ENCODE results near the gene ANAPC7.
"Not testable (repeated sequence)": the region's sequence is repeated elsewhere in the genome, so short reads cannot be mapped to it uniquely, and the experiment has no call there.

The ANAPC7 gene

DNA sequence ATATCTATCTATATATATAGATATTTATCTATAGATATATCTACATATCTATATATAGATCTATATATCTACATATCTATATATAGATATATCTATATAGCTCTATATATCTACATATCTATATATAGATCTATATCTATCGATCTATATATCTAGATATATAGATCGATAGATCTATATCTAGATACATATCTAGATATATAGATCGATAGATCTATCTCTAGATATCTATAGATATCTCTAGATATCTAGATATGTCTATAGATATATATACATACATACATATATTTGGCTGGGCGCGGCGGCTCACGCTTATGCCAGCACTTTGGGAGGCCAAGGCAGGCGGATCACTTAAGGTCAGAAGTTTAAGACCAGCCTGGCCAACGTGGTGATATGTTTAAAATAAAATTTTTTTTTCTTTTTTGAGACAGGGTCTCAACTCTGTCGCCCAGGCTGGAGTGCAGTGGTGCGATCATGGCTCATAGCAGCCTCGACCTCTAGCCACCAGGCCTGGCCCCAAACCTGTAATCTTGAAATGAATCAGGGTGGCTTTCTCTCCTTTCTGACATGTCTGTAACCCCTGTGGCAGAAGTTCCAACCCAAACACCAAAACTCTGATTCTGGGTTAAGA is 28.6 kb upstream of the ANAPC7 start:
- no peak for TF ChIP-seq CTCF (IDR thresholded peaks at IDR 0.05; ENCODE audit: low read depth, low read length, missing control alignments)
- no peak for DNase-seq (ENCODE audit: low read depth)
- peak overlapping the region; percentile 39 for H3K4me3 ChIP-seq (ENCODE audit: low read depth, low read length)
- in situ Hi-C loops (cut with HindIII; ENCODE audit: low sequenced_read_pairs): no loop called here

DNA sequence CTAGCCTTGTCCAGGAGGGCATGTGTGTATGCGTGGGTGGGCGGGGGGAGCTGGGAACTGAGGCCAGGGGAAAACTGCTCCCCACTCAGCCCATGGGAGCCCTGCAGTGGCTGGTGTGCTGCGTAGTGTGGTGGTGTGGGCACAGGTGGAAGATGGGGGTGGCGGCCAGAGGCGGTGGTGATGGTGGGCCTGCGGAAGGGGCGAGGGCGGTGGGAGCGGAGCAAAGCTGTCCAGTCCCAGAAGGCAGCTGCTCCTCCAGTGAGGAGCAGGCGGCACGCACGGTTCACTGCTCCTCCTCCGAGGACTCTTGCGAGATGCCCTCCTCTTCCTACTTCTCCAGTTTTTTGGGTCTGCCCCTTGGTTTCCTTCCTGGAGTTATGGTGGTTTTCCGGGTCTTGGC is 26.2 kb upstream of the ANAPC7 start:
- H3K4me3 ChIP-seq (ENCODE audit: low read depth, low read length); in situ Hi-C loops (cut with HindIII; ENCODE audit: low sequenced_read_pairs); DNase-seq (ENCODE audit: low read depth): not testable (repeated sequence)

GRCh38 chr12:110426406-110426805 is 22.9 kb upstream of the ANAPC7 start:
- DNase-seq (ENCODE audit: low read depth): no peak
- TF ChIP-seq CTCF (IDR thresholded peaks at IDR 0.05; ENCODE audit: low read depth, low read length, missing control alignments): no peak
- in situ Hi-C loops (cut with HindIII; ENCODE audit: low sequenced_read_pairs): no loop called here

DNA sequence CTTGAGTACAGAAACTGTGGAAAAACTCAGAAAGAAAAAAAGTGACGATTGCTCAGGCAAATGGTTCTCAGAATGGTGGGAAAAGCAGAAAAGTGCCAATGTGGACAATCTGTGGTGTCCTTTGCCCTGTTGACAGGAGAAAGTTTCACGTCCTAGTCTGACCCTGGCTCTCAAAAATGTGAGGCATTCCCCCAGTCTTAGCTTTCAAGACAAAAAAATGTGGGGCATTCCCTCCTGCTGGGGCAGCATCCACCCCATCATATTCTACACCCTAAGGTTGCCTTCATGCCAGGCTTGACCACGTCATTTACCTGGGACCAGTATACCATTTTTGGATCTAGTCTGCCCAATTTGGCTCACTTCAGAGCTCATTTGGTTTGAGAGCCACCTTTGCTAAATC is 20.7 kb upstream of the ANAPC7 start:
- in situ Hi-C loops (cut with HindIII; ENCODE audit: low sequenced_read_pairs): no loop called here
- DNase-seq (ENCODE audit: low read depth): no peak
- no peak overlapping the region for H3K4me3 ChIP-seq (ENCODE audit: low read depth, low read length)
- TF ChIP-seq CTCF (IDR thresholded peaks at IDR 0.05; ENCODE audit: low read depth, low read length, missing control alignments): no peak

More at GRCh38 chr12:110426406-110426805, 22.9 kb upstream of the ANAPC7 start:
- H3K4me3 ChIP-seq (ENCODE audit: low read depth, low read length): no peak overlapping the region

DNA sequence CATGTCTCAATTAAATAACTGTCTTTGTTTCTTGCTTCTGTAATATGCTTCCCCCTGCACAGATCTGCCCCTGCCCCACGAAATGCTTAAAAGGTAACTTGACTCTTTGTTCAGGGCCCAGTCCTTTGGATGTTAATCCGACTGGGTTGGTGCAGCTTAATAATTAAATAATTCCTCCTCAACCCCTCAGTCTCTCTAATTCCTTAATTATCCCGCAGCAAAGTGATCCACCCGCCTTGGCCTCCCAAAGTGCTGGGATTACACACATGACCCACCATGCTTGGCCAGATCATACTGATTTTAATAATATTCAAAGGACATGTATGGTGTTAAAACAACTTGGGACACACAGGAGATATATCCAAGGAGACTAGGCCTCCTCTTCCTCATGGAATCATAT is 18.2 kb upstream of the ANAPC7 start:
- in situ Hi-C loops (cut with HindIII; ENCODE audit: low sequenced_read_pairs): no loop called here
- no peak overlapping the region for H3K4me3 ChIP-seq (ENCODE audit: low read depth, low read length)
- TF ChIP-seq CTCF (IDR thresholded peaks at IDR 0.05; ENCODE audit: low read depth, low read length, missing control alignments): no peak
- DNase-seq (ENCODE audit: low read depth): no peak

- in situ Hi-C loops (cut with HindIII; ENCODE audit: low sequenced_read_pairs): no loop called here
- no peak overlapping the region for H3K4me3 ChIP-seq (ENCODE audit: low read depth, low read length)
- DNase-seq (ENCODE audit: low read depth): no peak
- TF ChIP-seq CTCF (IDR thresholded peaks at IDR 0.05; ENCODE audit: low read depth, low read length, missing control alignments): no peak
Measured at GRCh38 chr12:110421159-110421661, 17.7 kb upstream of the ANAPC7 start.

GRCh38 chr12:110420644-110421043 is 17.1 kb upstream of the ANAPC7 start:
- in situ Hi-C loops (cut with HindIII; ENCODE audit: low sequenced_read_pairs); DNase-seq (ENCODE audit: low read depth); H3K4me3 ChIP-seq (ENCODE audit: low read depth, low read length): not testable (repeated sequence)

GRCh38 chr12:110417113-110417512 is 13.6 kb upstream of the ANAPC7 start:
- H3K4me3 ChIP-seq (ENCODE audit: low read depth, low read length); DNase-seq (ENCODE audit: low read depth); in situ Hi-C loops (cut with HindIII; ENCODE audit: low sequenced_read_pairs): not testable (repeated sequence)

DNA sequence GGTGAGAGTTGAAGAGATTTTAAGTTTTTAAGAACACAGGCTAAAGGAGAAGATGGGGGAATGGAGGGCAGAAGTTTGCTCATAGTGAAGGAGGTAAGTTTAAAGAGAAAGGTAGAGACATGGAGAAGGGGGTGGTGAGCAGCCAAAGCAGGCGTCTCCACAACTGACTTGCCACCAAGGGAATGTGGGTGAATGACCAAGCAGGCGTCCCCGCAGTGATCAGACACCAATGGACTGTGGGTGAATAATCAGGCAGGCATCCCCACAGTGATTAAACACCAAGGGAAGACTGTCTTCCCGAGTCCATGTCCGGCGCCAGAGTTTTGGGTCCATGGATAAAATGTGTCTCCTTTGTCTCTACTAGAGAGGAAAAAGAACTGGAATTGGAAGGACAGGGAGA is 6.6 kb upstream of the ANAPC7 start:
- in situ Hi-C loops (cut with HindIII; ENCODE audit: low sequenced_read_pairs); DNase-seq (ENCODE audit: low read depth); H3K4me3 ChIP-seq (ENCODE audit: low read depth, low read length): not testable (repeated sequence)

GRCh38 chr12:110405126-110405662 is 1.7 kb upstream of the ANAPC7 start:
- H3K4me3 ChIP-seq (ENCODE audit: low read depth, low read length); DNase-seq (ENCODE audit: low read depth); in situ Hi-C loops (cut with HindIII; ENCODE audit: low sequenced_read_pairs): not testable (repeated sequence)
